AG10803 (cell line): ENCODE measurements around the gene ARID1B.
A peak's percentile ranks its signal among the peaks of the same experiment; 100 is the strongest.

ENCODE experiments used
- DNase-seq: peaks from one replicate; pipeline ENCODE4 v3.0.0; 2010; ENCODE audit warnings: low read depth
- H3K4me3 ChIP-seq: 2 replicates; pipeline ENCODE4 v1.5.1; 2011; ENCODE audit warnings: mild to moderate bottlenecking, low read length, control low read depth
- CTCF ChIP-seq: conservative IDR thresholded peaks from 2 replicates; pipeline ENCODE4 v1.5.1; 2011; ENCODE audit warnings: mild to moderate bottlenecking, low read length, control low read depth, inconsistent platforms

Gene ARID1B

GRCh38 chr6:156826290-156826955 is 49.2 kb downstream of the ARID1B start:
- TF ChIP-seq CTCF = no peak
- no peak overlapping the region for H3K4me3 ChIP-seq
- DNase-seq = no peak

- DNase-seq = peak; percentile 53
- no peak overlapping the region for H3K4me3 ChIP-seq
- TF ChIP-seq CTCF = no peak
Observed at GRCh38 chr6:156827382-156827781, 50.2 kb downstream of the ARID1B start.

- H3K4me3 ChIP-seq = peak overlapping the region; percentile 33
- peak; percentile 84 for DNase-seq
- no peak for TF ChIP-seq CTCF
Observed at GRCh38 chr6:156828280-156828703, 51.1 kb downstream of the ARID1B start.

- DNase-seq = no peak
- H3K4me3 ChIP-seq = no peak overlapping the region
- TF ChIP-seq CTCF = no peak
Observed at GRCh38 chr6:156830126-156830525, 52.9 kb downstream of the ARID1B start.

- TF ChIP-seq CTCF = no peak
- no peak overlapping the region for H3K4me3 ChIP-seq
- DNase-seq = peak; percentile 58
Observed at GRCh38 chr6:156832231-156832647, 55.1 kb downstream of the ARID1B start.

- no peak for DNase-seq
- TF ChIP-seq CTCF = no peak
- H3K4me3 ChIP-seq = no peak overlapping the region
Observed at GRCh38 chr6:156832669-156833068, 55.5 kb downstream of the ARID1B start.

- H3K4me3 ChIP-seq = no peak overlapping the region
- TF ChIP-seq CTCF = no peak
- no peak for DNase-seq
Observed at GRCh38 chr6:156833755-156834154, 56.6 kb downstream of the ARID1B start.
